Stimulated activated CD8-positive, alpha-beta memory T cell treated with anti-CD3 and anti-CD28 coated beads, Interleukin-4, amount 100 ng/mL, for 24 hours (primary cell): Measurements from ENCODE around the gene MESP1.

Source experiments
- DNase-seq: peaks from one replicate; pipeline ENCODE4 v3.0.0-alpha.2; 2020; ENCODE audit warnings: low read depth

The MESP1 gene

DNA sequence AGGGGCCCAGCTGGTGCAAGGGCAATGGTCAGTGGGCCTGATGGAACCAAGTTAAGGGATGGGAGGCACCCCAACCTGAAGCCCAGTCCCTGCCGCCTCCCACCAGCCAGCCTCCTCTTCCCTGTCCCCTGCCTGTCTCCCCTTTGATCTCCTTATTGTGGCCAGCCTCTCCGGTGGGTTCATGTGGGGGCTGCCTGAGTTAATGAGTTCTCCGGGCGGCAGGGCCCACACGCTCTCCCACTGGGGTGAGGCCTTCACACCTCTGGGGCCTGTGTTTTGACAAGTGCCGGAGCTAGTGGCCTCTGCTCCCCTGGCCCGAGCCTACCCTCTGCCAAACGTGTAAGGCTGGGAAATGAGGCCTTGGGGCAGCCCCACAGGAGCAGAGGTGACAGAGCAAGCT, 7.2 kb upstream of the MESP1 start:
- DNase-seq = no peak

DNA sequence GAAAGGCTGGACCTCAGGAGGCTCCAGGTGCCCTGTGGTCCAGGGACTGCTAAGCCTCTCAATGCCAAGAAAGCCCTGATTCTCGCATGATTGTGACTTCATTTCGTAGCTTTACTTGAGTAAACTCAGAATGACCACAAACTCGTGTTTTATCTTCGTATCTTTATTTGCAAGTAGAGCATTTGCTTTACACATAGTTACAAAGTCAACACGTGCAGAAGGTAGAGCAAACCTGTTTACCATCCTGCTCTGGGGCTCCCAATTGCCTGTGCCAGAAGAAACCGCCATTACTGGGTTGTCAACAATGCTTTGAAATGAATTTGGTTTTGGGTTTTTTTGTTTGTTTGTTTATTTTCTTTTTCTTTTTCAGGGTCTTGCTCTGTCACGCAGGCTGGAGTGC, 5.8 kb upstream of the MESP1 start:
- no peak for DNase-seq

DNA sequence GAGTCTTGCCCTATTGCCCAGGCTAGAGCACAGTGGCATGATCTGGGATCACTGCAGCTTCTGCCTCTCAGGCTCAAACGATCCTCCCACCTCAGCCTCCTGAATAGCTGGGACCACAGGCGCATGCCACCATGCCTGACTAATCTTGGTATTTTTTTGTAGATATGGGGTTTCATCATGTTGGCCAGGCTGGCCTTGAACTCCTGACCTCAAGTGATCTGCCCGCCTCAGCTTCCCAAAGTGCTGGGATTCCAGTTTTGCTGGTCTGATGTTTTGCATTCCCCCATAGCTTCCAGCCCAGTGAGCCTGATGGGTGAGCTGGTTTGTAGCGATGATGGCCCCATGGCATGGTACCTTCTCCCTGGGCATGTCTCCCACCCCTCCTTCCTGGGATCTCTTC, 4.7 kb upstream of the MESP1 start:
- no peak for DNase-seq

DNA sequence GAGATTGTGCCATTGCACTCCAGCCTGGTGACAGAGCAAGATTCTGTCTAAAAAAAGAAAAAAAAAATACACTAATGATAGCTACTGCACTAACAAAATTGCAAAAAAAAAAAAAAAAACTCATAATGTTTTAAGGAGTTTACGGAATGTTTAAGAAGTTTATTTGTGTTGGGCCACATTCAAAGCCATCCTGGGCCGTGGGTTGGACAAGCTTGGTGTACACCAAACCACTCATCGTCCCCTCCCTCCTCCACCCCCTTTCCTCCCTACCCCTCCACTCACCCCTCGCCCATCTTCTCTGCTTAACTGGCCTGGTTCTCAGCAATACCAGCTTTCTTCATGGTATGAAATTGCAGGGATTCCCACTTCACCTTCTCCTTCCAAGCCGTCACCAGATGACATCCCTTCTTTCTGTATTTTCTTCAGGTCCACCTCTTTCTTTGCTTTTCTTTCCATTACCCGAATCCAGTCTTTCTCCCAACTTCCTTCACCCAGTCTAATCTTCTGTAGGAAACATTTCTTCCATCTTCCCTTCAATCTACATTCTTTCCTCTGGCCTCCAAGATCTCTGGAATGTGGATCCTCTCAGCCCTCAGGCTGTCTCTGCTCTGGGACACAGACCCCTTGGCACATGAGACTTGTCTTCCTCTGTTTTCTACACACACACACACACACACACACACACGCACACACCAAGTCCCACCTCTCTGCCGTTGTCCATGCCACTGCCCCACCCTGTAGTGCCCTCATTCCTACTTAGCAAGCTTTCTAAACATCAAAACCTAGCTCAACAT, 3.5 kb upstream of the MESP1 start:
- no peak for DNase-seq

DNA sequence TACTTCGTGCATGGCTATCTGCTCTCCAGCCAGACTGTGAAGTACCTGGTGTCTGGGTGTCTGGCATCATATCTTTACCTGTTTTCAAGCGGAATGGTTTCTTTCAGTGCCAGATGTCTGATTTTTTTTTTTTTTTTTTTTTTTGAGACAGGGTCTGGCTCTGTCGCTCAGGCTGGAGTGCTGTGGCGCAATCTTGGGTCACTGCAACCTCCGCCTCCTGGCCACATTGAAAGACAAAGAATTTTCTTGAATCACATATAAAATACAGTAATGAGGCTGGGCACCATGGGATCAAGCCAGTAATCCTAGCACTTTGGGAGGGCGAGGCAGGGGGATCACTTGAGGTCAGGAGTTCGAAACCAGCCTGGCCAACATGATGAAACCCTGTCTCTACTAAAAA, 2.8 kb upstream of the MESP1 start:
- no peak for DNase-seq

DNA sequence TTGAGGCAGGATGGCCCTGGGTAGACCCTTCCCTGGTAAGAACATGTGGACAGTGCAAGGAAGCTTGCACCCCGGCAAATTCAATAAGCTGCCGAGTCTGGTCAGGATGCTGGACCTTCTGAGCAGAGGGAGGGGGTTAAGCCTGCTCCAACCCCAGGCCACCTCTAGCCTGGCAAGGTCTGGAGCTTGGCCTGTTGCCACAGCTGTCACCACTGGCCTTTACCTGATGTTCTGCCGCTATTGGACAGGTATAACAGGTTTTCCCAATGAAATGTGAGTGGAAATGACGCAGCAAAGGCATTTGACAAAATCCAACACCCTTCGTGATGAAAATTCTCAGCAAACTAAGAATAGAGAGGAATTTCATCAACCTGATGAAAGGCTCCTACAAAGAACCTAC, 699 bp upstream of the MESP1 start:
- no peak for DNase-seq

DNA sequence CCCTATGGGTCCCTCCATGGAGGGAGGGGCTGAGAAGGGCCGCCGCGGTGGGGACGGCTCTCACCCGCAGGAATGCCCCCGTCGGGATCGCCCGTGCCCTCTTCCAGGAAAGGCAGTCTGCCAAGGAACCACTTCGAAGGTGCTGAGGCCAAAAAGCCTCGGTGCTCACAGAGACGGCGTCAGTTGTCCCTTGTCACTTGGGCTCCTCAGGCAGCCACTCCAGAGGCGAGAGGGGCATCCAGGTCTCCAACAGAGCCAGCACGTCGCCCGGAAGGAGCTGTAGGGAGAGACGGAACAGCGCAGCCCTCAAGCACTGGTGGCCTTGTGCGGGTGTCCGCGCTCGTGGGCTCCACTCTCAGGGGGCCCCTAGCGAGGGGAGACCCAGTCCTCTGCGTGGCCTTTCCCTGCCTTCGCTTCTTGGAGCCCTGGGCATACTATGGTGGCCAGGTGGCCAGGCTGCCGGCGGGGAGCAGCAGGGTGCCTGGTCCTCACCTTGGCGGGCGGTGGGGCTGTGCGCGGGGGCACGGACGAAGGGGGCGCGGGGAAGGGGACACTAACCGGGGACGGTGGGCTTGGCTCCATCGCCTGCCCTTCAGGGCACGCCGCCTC, 994 bp downstream of the MESP1 start:
- no peak for DNase-seq

DNA sequence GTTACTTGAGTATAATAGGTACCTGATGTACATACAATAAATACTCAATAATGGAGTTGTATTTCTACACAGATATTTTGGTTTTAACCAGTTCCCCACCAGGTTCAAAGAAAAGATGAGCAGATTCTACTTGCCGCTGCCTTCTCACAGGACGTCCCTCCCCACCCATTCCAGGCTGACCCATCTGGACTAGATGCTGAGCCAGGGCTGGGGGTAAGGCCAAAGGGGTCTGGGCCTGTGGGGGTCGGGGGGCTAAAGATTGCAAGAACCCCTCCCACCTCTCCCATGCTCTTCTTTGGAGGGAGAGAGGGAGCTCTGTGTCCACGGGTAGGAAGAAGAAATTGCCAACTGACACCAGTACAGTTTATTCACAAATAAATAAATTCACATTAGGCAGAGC, 1.5 kb downstream of the MESP1 start:
- DNase-seq = no peak

DNA sequence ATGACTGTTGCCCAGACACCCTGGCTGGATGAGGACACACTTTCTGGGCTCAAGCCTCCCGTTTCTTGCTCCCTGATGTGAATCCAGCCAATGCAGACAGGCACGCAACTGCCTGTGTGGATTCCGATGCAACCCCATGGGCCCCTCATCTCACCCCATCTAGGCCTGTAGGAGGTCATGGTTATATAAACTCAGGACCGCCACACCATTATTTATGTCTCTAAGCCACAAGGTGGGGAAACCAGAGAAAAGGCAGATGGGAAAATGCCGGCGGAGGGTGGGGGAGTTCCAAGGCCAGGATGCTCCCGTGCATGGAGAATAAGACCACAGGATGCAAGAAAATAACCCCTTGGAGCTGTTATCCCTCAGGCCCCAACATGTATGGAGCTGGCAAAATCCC, 2.0 kb downstream of the MESP1 start:
- no peak for DNase-seq

DNA sequence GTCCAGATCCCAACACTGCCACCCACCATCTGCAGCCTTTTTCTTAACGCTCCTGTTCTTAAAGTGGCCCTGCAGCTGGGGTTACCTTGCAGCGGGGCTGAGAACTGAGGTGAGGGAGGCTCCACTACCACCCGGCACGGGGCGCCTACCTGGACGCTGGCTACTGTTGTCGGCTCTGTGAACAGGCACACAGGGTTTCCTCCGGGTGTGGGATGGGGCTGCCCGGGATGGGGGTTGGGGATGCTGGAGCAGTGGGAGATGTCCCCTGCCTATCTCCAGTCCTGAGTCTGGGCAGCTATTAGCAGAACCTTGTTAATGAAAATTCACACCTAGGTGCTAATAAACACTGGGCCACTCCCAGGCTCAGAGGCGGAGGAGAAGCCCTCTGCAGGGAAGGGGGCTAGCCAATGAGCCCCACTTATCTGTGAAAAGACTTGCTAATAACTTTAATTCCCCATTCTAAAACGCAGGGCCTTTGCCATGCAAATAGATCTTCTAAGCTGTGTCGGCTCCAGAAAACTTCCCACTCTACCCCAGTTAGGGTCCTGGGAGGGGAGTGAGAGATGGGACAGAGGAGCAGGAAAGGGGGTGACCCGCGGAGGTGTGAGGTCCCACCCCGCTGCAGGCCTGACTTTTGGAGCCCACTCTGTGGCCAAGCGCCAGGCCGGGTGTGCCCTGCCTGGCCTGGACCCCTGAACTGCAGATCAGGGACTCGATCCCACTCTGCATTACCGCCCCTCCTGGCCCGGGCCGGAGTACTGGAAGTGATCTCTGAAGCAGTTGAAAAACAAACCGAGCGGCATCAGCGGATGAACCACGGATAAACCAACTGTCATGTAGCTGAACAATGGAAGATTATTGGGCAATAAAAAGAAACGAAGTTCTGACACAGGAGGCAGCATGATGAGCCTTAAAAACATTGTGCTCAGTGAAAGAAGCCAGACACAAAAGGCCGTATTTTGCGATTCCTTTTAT, 3.1 kb downstream of the MESP1 start:
- DNase-seq = no peak

DNA sequence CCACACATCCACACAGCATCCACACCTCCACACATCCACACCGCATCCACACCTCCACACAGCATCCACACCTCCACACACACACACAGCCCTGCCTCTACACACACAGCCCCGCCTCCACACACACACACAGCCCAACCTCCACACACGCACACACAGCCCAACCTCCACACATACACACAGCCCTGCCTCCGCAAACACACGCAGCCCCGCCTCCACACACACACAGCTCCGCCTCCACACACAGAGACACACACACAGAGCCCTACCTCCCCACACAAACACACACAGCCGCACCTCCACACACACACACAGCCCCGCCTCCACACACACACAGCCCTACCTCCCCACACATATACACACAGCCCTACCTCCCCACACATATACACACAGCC, 4.7 kb downstream of the MESP1 start:
- no peak for DNase-seq

DNA sequence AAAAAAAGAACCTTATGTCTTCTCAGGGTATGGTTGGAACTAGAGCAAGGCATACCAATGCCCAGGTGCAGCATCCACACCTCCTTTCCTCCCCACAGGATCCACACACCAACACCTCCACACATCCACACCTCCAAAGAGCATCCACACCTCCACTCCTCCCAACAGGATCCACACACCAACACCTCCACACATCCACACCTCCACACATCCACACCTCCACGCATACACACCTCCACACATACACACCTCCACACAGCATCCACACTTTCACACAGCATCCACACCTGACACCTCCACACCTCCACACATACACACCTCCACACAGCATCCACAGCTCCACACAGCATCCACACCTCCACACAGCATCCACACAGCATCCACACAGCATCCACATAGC, 5.3 kb downstream of the MESP1 start:
- DNase-seq = no peak

DNA sequence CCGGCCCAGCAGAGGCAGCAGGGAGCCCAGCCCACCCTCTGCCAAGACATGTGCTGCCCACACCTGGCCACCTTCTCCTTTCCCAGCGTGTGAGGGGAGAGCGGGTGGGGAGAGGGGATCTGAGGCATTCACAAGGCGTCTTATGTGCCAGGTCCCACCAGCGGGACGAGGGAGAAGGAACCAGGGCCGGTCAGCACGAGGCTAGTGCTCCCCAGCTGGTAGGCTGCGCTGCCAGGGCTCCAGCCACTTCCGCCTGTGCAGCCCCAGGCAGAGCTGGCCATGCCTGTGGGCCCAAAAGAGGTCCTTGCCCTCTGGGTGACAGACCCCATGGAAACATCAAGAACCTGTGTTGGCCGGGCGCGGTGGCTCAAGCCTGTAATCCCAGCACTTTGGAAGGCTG, 5.9 kb downstream of the MESP1 start:
- DNase-seq = no peak

DNA sequence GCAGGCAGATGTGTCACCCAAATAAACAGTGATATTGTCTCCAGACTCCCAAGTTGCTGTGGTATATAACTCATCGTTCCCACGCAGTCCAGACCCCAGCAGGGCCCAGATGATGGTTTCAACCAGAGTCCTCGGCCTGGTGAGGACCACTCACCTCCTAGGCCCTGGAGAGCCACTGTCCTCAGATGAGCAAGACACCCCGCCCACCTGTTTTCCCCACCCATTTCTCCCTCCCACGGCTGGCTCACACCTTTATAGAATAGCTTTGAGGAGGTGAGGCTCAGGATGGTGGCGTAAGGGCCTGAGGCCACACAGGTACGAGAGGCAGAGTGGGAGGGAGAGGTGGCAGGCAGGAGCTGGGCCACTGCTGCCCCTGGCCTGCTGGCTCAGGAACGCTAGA, 7.5 kb downstream of the MESP1 start:
- no peak for DNase-seq

DNA sequence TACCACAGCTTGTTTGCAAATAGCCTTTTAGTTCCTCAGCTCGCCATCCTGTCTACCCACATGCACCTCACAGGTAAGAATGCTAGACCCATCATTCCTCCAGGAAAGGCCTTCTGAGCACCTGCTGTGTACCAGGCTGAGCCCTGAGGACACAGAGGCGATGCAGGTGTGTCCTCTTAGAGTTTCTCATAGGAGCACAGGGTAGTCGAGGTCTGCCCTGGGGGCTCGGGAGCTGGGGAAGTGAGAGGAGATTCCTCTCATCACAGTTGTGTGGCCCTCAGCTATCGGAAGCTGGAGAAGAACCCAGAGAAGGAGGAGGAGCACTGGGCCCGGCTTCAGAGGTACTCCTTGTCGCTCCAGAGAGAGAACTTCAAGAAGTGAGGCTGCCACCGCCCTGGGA, 8.0 kb downstream of the MESP1 start:
- DNase-seq = no peak

DNA sequence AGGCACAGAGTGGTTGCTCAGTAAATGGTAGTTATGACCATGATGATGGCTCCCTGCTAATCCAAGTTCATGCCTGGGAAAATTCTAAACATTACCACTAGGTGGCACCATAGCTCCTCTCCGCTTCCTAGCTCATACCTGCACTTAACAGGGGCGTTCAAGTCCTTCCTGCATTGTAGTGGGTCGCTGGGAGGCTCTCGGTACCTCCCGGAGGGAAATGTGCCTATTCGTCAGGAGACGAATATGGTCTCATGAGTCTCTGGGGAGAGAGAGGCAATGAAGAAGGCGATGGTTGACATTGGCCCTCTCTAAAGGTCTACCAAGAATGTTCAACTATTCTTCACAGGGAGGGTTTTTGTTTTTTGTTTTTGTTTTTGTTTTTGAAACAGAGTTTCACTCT, 10.9 kb downstream of the MESP1 start:
- DNase-seq = peak; percentile 25

DNA sequence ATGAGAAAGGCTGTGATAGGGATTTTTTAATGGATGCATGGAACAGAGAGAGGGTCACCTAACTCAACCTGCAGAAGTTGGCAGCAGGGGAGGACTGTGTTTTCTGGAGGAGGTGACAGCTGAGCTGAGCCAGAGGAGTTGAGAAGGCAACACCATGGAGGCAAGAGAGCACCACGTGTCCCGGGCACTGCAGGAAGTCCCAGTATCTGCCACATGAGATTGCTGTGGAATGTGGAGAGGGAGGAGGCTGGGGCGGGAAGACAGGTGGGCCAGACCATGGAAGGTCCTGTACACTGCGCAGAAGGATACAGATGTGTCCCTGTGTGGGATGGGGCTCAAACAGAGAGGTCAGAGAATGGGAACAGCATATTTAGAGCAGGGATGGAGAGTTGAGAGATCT, 15.3 kb downstream of the MESP1 start:
- DNase-seq = no peak

DNA sequence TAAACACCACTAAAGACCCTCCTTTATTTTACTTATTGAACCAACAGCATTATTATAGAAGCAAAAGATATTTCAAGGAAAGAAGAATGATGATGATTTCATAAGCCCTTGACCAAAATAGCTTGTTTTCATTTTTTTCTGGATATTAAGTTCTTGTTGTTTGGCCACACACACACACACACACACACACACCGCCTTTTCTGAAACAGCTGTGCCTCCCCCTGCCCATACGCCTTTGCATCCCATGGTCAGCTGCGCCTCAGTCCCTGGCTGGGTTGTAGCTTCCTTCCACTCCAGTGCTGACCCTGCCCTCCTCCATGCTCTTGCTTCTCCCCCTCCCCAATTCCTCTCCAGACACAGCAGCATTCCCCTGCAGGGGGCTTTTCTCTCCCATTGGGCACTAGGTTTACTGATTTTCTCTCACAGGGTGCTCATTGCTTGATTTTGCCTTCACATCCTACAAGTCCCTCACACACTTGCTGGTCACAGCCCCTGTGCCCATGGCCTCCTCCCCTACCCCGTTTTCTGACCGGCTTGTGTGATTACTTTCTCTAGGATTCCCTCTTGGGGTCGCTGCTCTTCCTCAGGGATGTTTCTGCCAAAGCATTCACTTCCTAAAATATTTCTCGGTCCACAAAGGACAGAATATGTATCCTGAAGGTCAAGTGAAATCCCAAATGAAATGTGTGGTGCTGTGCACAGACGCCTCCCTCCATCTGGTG, 18.4 kb downstream of the MESP1 start:
- DNase-seq = no peak

DNA sequence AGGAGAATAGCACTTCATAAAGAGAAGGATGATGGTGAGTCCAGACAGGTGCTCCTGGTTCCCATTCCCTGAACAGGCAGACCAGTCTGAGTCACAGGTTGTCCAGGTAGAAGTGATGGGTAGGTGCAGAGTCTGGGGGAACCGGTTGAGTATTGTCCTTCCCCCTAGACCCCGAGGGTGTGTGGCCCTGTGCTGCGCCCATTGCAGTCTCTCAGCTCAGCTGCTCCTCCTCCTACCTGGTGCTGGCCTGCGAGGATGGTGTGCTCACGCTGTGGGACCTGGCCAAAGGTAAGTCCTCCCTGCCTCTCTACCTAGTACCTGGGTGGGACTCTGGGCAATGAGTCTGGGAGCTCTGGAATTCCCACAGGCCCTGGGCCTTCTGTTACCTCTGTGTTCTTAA, 19.8 kb downstream of the MESP1 start:
- no peak for DNase-seq

DNA sequence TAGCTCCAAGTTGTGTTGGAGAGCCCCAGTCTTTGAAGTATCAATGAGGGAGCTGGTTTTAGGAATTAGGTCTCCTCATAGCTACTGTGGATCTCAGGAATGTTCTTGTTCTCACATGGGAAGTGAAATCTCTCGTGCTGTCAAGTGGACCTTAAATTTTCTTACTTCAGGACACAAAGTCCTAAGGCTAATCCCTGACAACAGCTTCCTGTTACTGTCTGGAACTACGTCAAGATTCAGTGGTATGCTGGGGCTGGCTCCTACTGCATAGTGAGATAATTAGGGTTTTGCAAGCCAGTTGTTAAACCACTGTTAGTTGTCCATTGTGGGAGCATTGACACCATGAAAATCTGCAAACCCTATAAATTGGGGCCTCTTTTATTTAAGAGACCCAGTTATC, 22.8 kb downstream of the MESP1 start:
- no peak for DNase-seq

DNA sequence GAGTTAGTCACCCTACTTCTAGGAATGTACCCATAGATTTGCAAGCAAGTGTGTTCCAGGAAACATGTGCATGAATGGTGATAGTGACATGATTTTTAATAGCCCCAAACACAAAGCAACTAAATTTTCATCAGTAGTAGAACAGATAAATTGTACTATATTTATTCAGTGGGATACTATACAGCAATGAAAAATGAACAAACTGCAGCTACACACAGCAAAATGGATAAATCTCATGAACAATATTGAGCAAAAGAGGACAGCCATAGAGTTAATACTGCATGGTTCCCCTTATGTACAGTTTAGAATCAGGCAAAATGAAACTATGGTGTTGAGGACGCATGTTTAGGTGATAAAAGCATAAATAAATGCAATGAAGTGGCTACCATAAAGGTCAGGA, 26.0 kb downstream of the MESP1 start:
- DNase-seq = no peak

DNA sequence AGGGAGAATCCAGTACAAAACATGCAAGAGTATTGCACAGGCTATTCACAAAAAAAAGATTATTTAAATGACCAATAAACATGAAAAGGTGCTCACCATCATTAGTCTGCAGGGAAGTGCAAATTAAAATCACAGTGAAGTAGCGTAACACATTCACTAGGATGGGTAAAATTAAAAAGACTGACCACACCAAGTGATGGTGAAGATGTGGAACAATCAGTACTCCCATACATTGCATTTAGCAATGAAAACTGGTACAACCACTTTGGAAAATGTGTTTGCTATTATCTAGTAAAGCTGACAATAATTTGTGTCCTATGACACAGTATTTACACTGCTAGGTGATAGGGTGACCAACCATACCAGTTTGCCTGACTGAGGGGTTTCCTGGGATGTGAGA, 26.4 kb downstream of the MESP1 start:
- no peak for DNase-seq
